UCSD-AML1 (cell line): Measurements from ENCODE around the gene CCDC57.
"Not testable (repeated sequence)": the region's sequence is repeated elsewhere in the genome, so short reads cannot be mapped to it uniquely, and the experiment has no call there.

Source experiments
- DNase-seq: peaks from one replicate; lab custom pipeline; 2025; ENCODE audit not compliant: unreplicated experiment; lab: John Stamatoyannopoulos, UW

The CCDC57 gene

DNA sequence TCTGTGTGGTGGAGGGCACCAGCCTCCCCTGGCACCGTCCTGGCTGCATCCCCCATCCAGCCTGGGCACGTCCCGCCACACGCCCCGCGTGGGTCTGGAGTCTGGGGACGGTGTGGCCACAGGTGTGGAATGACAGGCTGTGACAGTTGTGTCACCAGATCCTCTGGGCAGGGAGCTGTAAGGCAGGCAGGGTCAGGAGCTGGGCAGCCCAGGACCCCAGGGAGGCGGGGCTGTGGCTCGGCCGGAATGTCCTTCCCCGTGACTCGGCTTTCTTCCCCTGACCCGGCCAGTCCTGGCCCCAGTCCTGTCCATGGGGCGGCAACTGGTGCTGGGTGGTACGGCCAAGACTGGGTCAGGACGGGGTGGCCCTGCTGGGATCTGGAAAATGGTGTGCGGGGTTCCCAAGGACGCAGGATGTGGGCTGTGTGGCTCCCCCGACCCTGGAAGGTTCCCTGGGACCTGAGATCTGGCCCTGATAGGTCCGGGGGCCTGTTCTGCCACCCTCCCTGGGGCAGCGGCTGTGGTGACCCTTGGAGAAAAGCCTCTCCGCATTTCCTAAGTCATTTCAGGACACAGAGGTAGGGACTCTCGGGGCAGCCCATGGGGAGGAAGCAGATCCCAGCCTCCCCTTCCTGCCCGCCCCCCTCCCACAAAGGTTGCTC is 12.9 kb upstream of the CCDC57 start:
- DNase-seq, result no peak

DNA sequence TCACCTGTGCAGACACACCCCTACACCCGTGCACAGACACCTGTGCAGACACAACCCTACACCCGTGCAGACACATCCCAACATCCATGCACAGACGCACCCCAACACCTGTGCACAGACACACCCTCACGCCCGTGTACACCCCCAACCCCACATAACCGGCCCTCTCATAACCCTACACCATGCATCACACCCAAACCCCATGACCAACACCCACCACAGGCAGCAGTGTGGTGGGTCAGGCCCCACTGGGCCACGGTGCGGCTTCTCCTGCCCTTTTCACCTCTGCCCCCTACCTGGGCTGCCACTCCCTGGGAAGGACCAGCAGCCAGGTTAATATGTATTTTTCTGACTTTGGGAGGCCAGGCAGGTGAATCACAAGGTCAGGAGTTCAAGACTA is 12.0 kb upstream of the CCDC57 start:
- no peak for DNase-seq

DNA sequence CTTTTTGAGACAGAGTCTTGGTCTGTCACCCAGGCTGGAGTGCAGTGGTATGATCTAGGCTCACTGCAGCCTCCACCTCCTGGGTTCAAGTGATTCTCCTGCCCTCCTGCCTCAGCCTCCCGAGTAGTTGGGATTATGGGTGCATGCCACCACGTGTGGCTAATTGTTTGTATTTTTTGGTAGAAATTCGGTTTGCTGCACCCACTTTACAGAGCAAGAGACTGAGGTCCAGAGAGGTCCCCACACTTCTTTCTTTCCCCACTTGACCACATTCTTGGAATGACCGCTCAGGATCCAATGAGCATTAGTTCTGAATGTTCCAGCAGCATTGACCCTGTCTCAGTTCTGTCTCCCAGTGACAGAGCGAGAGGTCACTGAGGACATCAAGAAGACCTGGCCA is 10.9 kb upstream of the CCDC57 start:
- DNase-seq, result no peak

DNA sequence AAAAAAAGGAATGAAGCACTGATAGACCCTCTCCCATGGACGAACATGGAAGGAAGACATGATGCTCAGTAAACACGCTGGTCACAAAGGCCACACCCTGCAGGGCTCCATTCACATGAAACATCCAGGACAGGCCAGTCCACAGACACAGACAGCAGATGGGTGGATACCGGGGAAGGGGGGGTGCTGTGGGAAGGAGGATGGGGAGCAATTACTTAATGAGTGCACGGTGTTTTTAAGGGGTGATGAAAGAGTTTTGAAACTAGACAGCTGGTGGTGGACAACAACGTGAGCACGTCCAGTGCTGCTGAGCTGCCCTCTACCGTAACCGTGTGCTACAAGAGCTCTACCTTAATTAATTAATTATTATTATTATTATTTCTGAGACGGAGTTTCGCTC is 10.2 kb upstream of the CCDC57 start:
- no peak for DNase-seq

DNA sequence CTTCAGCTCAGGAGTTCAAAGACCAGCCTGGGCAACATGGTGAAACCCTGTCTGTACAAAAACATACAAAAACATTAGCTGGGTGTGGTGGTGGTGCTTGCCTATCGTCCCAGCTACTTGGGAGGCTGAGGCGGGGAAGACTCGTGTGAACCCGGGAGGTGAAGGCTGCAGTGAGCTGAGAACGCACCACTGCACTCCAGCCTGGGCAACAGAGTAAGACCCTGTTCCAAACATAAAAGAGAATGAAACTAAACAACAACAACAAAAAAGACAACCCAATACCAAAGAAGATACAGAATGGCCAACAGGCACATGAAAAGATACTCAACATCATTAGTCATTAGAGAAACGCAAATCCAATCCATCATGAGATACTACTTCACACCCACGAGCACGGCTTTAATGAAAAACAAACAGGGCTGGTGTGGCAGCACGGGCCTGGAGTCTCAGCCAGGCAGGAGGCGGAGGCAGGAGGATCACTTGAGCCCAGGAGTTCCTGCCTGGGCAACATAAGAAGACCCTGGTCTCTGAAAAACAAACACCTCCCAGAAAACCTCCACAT is 8.8 kb upstream of the CCDC57 start:
- DNase-seq, result no peak

DNA sequence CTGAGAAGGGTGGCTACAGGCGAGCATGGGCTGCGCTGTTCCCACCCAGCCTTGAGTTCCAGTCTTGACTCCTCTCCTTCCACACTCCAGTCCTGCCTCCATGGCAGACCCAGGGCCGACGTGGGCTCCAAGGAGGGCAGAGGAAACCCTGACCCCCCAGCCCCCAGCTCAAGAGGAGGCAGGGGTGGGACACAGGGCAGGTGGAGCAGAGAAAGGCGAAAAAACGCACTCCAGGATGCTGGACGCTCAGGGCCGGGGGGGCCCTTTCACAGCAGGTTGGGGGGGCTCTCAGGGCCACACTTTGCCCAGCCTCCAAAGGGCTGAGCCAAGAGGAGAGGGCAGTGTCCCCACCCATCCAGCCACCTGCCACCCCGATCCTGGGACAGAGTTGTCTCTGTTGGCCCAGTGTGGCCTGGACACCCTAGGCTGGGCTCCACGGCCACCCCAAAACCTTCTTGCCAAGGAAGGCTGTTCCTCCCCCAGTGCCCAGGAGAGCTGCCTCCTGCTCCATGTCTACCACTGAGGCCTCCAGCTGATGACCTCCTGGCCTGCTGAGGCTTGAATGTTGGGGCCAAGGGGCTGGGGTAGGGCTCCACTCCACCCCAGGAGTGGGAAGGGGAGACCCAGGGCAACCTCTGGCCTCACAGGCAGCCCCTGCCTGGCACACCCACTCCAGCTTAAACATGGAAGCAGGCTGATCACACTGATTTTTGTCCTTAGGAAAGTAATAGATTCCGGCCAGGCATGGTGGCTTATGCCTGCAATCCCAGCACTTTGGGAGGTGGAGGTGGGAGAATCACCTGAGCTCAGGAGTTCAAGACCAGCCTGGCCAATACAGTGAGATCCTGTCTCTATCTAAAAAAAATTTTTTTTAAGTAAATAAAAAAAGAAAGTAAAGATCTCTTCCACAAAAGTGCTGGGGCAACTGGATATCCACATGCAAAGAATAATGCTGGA is 7.4 kb upstream of the CCDC57 start:
- DNase-seq, result no peak

DNA sequence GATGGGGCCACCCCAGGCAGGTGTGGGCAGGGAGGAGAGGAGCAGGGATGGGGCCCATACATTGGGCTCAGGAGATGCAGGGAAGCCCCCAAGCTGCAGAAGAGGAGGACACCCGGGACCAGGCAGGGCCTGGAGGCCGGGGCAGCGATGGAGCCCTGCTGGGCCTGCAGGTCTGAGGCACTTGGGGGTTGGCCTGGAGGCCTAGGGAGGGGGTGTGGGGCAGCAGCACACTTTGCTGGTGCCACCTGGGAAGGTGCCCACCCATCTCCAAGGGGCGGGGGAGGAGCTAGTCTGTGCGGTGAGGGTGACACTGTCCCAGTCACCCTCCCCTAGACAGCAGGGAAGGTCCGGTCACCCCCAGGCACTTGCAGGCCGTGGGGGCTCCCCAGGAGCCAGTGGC is 6.4 kb upstream of the CCDC57 start:
- DNase-seq, result no peak

DNA sequence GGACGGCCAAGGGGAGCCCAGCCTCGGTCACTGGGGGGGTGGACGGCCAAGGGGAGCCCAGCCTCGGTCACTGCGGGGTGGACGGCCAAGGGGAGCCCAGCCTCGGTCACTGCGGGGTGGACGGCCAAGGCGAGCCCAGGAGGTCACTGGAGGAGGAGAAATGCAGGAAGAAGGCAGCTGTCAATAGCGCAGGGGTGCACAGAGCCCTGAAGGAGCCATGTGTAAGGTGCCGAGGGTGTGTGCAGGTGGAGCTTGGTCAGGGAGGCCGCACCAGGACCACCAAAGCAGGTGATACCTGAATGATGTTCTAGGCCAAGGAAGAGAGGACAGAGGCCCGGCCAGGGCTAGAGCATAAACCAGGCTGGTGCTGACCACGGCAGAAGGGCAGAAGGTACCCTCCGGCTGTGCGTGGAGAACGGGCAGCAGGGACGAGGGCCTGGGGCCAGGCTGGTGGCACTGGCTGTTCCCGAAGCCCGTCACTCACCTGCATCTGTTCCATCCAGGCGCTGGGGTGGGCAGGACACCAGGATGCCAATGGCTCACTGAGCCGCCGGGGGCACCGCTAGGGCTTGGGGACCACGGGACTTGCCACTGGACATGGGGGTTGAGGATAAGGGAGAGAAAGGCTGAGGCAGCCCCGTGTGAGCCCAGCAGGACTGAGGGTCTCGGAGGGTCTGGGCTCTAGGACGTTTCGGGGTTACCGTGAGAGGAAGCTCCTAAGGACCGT is 5.9 kb upstream of the CCDC57 start:
- no peak for DNase-seq

DNA sequence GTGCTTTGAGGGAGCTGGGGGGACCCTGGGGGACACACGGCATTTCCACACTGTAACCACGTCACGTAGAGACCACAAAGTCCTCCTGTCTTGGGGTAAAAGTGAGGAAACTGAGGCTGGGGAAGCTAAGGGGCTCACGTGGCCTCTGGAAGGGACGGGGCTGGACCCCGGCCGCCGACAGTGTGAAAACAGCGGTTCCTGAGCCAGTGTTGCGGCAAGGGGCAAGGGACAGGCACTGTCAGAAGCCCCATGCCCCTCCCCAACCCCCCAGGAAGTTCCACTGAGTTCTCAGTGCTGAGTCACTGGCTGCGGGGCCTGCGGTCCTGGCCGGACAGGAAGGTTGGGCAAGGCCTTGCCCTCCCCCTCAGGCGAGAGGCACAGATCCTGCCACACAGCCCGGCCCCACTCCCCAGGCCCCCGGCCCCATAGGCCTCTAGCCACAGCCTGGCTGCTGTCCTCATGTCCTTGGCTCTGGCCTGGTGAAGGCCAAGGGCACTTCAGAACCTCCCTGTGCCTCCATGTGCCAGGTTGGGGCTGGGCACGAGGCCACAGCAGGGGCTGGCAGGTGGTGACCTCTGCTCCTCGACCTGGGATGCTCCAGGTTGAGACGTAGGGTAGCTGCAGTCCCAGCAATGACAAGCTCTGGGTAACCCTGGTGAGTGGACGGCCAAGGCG is 5.0 kb upstream of the CCDC57 start:
- DNase-seq, result peak; percentile 81

DNA sequence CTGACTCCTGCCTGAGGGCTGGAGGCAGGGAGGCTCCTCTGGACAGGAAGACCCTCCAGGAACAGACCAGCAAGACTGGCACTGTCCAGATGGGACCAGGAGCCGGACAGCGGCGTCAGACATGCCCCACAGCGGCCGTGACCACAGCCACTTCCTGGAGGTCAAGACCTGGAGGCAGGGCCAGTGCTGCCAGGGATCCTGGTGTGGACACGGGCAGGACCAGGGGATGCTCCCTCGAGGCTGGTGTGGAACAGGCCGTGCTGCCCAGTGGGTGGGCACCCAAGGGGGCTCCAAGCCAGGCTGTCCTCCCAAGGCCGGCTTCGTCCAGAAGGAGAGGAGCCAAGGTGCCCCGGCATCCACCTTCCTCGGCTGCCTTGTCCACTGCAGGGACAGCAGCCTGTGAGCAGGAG is 4.5 kb upstream of the CCDC57 start:
- DNase-seq, result no peak

DNA sequence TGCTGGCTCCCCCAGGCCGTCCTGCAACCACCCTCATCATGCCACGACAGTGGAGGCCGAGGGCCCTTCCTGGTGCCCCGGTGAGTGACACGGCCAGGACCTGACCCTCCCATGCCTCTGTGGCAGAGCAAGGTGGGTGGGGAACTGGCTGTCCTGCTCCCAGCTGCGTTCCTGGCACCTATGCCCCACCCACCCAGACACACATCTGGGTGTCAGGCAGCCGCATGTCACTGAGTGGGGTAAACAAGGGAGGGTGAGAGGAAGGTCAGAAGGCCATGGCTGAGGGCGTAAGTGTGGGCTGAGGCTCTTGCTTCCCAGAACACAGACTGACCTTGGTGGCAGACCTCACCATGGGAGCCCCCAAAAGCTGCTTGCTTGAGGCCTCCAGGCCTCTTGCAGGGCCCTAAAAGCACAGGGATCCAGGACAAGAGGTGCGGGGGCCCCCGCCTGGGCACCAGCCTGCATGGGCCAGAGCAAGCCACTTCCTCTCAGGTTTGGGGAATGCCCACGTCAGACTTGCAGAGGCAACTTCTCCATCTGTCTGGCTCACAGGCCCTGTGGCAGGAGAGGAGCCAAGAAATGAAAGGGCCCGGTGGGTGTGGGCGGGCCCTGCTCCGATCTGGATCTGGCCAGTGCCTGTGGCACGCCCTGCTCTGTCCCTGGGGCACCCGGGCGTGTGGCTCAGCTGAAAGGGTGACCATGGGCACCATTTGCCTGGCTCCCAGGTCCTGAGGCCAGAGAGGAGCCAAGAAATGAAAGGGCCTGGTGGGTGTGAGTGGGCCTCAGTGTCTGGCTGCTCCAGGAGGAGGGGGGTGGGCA is 3.9 kb upstream of the CCDC57 start:
- peak; percentile 91 for DNase-seq

DNA sequence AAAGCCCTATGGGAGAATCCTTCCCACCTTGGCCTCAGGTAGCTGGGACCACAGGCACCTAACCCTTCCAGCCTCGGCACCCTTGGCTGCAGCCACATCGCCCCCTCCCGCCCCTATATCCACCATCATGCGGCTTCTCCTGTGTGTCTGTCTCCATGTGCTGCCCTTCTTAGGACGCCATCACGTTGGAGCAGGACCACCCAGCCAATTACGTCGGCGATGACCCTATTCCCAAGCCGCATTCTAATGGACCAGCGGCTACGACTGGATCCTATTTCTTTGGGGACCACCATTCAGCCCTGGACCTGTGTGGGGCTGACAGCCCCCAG is 3.3 kb upstream of the CCDC57 start:
- no peak for DNase-seq

DNA sequence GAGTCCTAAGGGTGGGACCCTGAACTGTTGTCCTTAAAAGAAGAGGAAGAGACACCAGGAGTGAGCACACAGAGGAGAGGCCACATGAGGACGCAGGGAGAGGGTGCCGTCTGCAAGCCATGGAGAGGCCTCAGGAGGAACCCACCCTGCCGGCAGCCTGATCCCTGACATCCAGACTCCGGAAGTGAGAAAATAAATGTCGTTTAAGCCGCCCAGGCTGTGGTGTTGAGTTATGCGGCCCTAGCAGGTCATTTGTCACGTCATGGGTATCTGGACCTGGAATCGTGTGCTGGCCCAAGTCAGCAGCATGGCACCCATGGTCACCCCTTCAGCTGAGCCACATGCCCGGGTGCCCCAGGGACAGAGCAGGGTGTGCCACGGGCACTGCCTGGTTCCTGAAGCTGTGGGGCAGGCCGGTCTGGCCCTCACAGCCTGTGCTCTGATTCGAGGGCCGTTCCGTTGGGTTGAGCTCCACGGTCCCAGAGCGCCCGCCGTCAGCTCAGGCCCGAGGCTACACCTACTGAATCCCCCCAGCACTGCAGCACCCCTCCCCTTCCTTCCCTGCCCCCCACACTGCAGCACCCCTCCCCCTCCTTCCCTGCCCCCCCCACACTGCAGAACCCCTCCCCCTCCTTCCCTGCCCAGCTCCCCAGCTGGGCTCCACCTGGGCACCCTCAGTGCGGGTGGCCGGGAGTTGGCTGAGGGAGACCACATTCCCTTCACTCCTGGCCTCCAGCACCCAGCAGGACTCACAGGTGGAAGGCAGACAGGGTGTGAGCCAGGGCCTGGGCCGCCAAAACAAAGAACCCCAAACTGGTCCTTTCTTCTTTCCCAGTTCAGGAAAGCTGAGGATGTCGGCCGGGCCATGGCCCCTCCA is 2.7 kb upstream of the CCDC57 start:
- peak; percentile 67 for DNase-seq

DNA sequence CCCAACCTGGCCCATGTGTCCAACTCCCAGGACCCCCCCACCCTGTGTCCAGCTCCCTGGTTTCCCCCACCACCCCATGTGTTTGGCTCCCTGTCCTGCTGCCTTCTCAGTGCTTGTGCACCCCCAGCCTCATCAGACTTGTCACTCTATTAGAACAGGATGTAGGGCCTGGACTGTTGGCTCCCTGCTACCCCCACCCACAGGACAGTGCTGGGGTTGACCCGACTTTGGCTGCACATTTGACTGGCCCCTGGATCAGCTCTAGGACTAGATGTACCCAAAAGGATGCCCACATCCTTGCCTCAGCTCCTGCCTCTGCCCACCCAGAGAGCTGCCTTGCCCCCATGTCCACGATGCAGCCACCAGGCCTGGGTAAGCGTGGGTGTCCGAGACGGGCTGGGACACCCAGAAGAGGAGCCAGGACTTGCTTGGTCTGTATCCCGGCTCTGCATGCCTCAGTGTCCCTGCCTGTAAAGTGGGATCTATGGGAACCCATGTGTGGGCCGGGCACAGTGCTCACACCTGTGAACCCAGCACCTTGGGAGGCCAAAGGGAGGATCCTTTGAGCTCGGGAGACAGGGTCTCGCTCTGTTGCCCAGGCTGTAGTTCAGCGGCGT is 1.5 kb upstream of the CCDC57 start:
- DNase-seq, result no peak

DNA sequence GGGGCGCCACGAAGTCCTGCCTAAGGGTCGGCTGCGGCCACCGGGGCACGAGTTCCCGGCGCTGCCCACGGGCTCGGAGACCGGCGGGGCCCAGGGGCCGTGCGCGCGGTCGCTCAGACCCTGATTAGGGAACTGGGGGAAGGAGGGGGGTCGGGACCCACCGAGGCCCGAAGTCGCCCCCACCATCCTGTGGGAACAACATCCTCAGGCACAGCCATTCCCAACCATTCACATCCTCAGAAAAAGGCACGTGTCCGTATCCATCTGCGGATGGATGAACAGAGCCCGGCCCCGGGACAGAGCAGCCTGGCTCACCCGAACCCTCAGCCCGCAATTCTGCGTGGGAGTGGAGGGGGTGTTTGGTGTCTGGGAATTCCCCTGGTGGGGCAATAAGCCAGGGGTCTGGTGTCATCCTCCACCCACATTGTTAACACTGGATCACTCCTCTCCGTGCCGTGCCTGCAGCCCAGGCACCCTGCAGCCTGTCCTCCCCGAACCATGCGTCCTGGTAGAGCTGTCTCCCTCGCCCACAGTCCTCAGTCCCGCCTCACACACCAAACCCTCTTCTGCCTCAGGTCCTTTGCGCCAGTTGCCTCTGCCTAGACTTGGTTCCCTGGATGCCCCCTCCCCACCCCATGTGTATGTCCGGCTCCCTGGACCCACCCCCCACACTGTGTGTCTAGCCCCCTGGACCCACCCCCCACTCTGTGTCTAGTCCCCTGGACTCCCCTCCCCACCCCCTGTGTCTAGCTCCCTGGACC is 789 bp upstream of the CCDC57 start:
- peak; percentile 48 for DNase-seq

DNA sequence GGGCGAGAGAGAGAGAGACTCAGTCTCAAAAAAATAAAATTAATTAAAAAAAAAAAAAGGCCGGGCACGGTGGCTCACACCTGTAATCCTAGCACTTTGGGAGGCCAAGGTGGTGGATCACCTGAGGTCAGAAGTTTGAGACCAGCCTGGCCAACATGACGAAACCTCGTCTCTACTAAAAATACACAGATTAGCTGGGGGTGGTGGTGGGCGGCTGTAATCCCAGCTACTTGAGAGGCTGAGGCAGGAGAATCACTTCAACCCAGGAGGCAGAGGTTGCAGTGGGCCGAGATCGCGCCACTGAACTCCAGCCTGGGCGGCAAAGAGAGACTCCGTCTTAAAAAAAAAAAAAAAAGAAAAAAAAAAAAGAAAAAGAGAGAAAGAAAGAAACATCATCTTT is 2.0 kb downstream of the CCDC57 start:
- DNase-seq, result not testable (repeated sequence)

DNA sequence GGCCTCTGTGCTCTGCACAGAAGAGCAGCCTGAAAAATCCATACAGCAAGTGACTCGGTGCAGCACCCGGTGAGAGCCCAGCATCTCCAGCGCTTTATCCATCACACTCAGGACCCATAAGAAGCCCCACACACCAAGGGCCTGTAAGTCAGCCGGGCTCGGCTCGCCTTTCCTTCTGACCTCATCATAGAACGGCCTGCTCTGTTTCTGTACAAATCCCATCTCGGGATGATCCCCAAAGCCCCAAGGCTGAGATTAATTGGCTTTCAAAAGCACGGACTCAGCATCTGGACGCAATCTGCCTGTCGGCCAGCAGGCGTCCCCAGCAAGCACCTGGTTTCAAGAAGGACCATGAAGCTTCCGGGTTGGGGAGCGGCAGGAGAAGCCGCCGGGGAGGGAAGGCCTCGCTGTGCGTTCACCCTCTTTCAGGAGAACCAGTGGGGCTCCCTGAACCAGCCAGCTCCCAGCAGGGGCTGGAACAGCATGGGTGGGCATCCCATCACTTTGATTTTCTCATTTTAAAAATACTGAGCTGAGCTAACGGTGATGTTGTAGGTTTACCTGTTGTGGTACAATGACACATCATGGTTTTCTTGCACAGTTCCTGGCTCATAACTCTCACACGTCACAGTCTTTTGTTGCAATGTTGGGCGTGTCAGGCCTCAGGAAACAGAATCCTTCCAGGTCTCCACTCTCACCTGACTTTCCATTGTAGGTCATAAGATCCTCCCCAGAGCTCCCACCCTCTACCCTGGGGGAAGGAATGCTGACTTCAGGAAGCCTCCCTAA is 6.7 kb downstream of the CCDC57 start:
- peak; percentile 82 for DNase-seq
